RWPE2 (cell line): ENCODE data around the gene PMM2.

ENCODE experiments used
- ATAC-seq: fragments of 200-7000 bp; cut with Tn5 transposase; 3 replicates; pipeline ENCODE4 v1.9.1; 2021; ENCODE audit warnings: low read depth
- DNase-seq: peaks from one replicate; pipeline ENCODE4 v3.0.0-alpha.2; 2020; ENCODE audit warnings: low spot score
- H3K27ac ChIP-seq: fragments of 450-650 bp; 2 replicates; pipeline ENCODE4 v1.5.1; 2017; ENCODE audit warnings: mild to moderate bottlenecking; ENCODE audit not compliant: poor library complexity, severe bottlenecking
- H3K27me3 ChIP-seq: fragments of 250-450 bp; sonication (Bioruptor Pico); 2 replicates; pipeline ENCODE4 v1.5.1; 2021; ENCODE audit warnings: mild to moderate bottlenecking, moderate library complexity; ENCODE audit not compliant: insufficient read depth, poor library complexity, severe bottlenecking
- H3K36me3 ChIP-seq: fragments of 250-450 bp; sonication (Bioruptor Pico); 2 replicates; pipeline ENCODE4 v1.5.1; 2020; ENCODE audit warnings: low read depth, mild to moderate bottlenecking, moderate library complexity
- H3K4me1 ChIP-seq: fragments of 250-450 bp; sonication (Bioruptor Pico); 2 replicates; pipeline ENCODE4 v1.5.1; 2021; ENCODE audit warnings: mild to moderate bottlenecking, moderate library complexity; ENCODE audit not compliant: insufficient read depth, poor library complexity, severe bottlenecking
- H3K4me3 ChIP-seq: fragments of 250-450 bp; sonication (Bioruptor Pico); 2 replicates; pipeline ENCODE4 v1.5.1; 2021; ENCODE audit warnings: mild to moderate bottlenecking, moderate library complexity; ENCODE audit not compliant: severe bottlenecking
- H3K9me3 ChIP-seq: fragments of 250-450 bp; sonication (Bioruptor Pico); 2 replicates; pipeline ENCODE4 v1.5.1; 2021; ENCODE audit warnings: mild to moderate bottlenecking, moderate library complexity; ENCODE audit not compliant: severe bottlenecking
- CTCF ChIP-seq: fragments of 450-650 bp; IDR thresholded peaks from one replicate; pipeline ENCODE4 v1.5.1; 2017; ENCODE audit warnings: mild to moderate bottlenecking, moderate library complexity; ENCODE audit not compliant: poor library complexity, severe bottlenecking

PMM2 gene

GRCh38 chr16:8880839-8881510 is 83.3 kb downstream of the PMM2 start:
- ATAC-seq, result no peak

GRCh38 chr16:8882041-8882617 is 84.5 kb downstream of the PMM2 start, which contains the start of gene LITAFD:
Gene LITAFD (plus strand): TSS chr16:8882351. CDS start chr16:8884356, 2,005 bp downstream.
- Histone ChIP-seq H3K9me3 (no peaks in the 10 kb centered on the region), H3K4me3 (no peak within 1 kb of the TSS), H3K27me3 (no peaks in the 10 kb centered on the region), H3K4me1 (peaks cover 33% of the 10 kb centered on the region), H3K27ac (no peak within 1 kb of the TSS), H3K36me3 (no peaks in the 10 kb centered on the region)
- DNase-seq (no peak), ATAC-seq (no peak)
- no peak for TF ChIP-seq CTCF

More at GRCh38 chr16:8880839-8881510, 83.3 kb downstream of the PMM2 start:
- Histone ChIP-seq H3K4me3 (no peak overlapping the region), H3K27me3 (no peaks in the 10 kb centered on the region), H3K9me3 (no peaks in the 10 kb centered on the region), H3K4me1 (peaks cover 25% of the 10 kb centered on the region), H3K36me3 (no peaks in the 10 kb centered on the region), H3K27ac (no peak overlapping the region)
- TF ChIP-seq CTCF, result no peak
- DNase-seq, result no peak

- peaks cover 33% of the 10 kb centered on the region for H3K4me1 ChIP-seq
- H3K36me3 ChIP-seq, result no peaks in the 10 kb centered on the region
- no peak overlapping the region for H3K4me3 ChIP-seq
- no peaks in the 10 kb centered on the region for H3K27me3 ChIP-seq
- no peak for TF ChIP-seq CTCF
- DNase-seq (no peak), ATAC-seq (no peak)
- no peak overlapping the region for H3K27ac ChIP-seq
- no peaks in the 10 kb centered on the region for H3K9me3 ChIP-seq
Observed at GRCh38 chr16:8882725-8883377, 85.2 kb downstream of the PMM2 start.

- ATAC-seq (peak; percentile 44), DNase-seq (no peak)
- H3K4me1 ChIP-seq, result peaks cover 20% of the 10 kb centered on the region
Observed at GRCh38 chr16:8885674-8886592, 88.3 kb downstream of the PMM2 start.

More at GRCh38 chr16:8885674-8886592, 88.3 kb downstream of the PMM2 start:
- peaks cover 9% of the 10 kb centered on the region for H3K36me3 ChIP-seq
- no peaks in the 10 kb centered on the region for H3K27me3 ChIP-seq
- TF ChIP-seq CTCF, result peak; percentile 16
- H3K9me3 ChIP-seq, result no peaks in the 10 kb centered on the region
- H3K27ac ChIP-seq, result peak overlapping the region; percentile 48
- H3K4me3 ChIP-seq, result no peak overlapping the region
